HG02798 (cell line): Measurements from ENCODE around the gene FAM98B.

Experiments used
- ATAC-seq: cut with Tn5 transposase; IDR thresholded peaks from one replicate; pipeline ENCODE4 v1.9.1; 2021; ENCODE audit warnings: mild to moderate bottlenecking; ENCODE audit not compliant: unreplicated experiment, poor library complexity

Gene FAM98B

DNA sequence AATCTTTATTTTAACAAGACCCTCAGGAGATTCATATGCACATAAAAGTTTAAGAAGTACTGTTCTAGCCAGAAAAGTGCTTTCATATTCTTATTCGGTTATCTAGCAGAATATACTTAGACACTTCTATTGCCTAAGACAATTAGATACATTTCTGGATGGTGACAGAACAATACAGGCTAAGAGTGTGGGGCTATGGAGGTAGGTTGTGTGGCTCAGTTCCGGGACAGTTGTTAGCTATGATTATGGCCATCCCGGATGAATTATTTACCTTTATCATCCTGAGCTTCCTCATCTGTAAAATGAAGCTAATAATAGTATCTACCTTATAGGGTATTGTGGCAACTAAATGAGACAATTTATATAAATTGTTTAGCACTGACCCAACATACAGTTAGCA, 6.6 kb downstream of the FAM98B start:
- no peak for ATAC-seq

- peak; percentile 65 for ATAC-seq
These were observed 7.3 kb downstream of the FAM98B start for GRCh38 chr15:38461066-38461833.

- ATAC-seq = no peak
These were observed 10.0 kb downstream of the FAM98B start for GRCh38 chr15:38463893-38464292.

DNA sequence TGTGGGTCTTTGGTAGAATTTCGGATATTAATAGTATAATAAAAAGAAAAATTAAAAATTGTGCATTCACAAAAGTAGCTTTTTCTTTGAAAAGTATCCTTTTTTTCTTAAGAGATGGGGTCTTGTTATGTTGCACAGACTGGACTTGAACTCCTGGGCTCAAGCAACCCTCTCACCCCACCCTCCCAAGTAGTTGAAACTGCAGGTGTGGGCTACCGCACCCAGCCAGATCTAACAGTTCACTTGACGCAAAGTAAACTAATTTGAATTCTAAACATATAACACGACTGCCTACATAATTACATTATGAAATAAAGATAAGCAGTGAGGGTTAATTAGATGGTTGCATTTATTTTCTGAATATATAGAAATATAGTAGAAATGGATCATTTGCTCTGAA, 10.7 kb downstream of the FAM98B start:
- ATAC-seq = no peak

DNA sequence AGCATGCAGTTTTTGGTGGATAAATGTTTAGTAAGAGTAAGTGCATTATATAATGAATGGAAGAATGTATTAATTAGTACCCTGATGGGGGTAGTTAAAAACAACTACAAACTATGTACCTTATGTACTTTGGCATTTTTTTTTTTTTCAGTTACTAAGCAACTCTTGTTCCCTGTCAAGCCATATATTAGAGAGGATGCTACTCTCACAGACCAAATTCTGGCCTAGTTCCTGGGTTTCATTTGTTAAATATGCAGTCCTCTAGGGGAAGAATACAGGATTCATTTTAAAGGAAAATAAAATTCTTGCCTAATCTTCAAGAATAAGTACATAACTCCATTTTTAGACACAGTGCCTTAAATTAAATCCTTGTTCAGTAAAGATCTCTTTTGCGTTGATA, 16.9 kb downstream of the FAM98B start:
- no peak for ATAC-seq

- no peak for ATAC-seq
These were observed 18.0 kb downstream of the FAM98B start for GRCh38 chr15:38471974-38472373.

GRCh38 chr15:38474155-38474757, 20.3 kb downstream of the FAM98B start:
- ATAC-seq = peak; percentile 97

GRCh38 chr15:38475361-38475760, 21.4 kb downstream of the FAM98B start:
- ATAC-seq = no peak

GRCh38 chr15:38476120-38476519, 22.2 kb downstream of the FAM98B start:
- no peak for ATAC-seq

DNA sequence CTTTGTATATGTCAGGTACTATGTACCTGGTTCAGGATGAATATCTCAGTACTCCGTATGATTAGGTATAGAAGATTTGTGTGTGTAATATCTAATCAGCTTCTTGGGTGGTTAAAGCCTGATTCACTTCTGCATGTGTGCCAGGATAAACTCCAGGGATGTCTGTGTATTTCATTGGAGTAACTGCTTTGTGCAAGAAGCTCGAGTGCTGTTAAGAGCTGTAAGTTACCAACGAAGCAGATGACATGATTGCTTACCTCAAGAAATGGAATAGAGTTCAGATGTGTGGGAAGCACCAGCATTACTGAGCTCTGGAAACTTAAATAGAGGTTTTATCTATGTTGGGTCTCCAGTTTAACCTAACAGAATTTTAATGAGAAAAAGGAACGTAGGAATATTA, 23.7 kb downstream of the FAM98B start:
- no peak for ATAC-seq

DNA sequence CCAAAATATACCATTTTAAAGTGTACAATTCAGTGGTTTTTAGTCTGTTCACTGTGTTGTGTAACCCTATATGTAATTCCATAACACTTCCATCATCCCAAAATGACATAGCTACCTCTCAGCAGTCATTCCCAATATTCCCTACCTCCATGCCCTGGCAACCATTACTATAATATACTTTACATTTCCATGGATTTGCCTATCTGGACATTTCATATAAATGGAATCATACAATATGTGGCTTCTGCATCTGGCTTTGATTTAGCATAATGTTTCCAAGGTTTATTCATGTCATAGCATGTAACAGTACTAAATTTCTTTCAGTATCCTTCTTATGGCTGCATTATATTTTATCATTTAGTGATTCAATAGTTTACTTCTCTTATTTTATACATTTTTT, 25.3 kb downstream of the FAM98B start:
- no peak for ATAC-seq

DNA sequence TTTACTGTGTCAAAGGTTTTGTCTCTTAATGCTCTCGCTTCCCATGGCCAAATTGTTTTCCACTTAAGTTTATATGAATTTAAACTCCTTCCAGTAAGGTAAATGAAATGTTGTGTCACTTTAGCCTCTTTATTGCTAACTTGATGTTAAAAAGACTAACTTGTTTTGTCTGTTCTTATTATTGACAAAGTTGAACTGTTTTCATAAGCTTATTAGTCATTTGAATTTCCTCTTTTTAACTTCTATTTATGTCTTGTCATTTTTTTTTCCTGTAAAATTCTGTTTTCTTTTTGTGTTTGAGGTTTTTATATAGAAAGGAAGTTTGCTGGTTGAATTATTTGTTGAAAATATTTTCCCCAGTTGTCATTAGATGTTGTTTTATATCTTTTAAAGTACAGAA, 25.8 kb downstream of the FAM98B start:
- no peak for ATAC-seq

GRCh38 chr15:38481113-38481512, 27.2 kb downstream of the FAM98B start:
- ATAC-seq = no peak

DNA sequence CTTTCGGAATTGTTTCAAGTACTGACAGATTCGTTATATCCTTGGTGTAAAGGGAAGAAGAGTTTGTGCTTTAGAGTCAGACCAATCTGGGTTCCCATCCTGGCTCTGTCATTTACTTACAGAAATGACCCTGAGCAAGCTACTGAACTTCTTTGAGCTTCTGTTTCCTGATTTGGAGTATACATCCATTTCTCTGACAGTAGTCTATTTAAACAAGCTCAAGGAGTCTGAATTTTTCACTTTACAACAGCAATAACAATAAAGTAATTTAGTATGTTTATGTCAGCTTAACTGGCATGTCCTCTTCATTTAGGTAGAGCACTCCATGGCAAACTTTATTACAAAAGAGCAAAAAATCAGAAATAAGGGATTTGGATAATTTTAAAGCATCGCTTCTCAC, 27.8 kb downstream of the FAM98B start:
- ATAC-seq = no peak

DNA sequence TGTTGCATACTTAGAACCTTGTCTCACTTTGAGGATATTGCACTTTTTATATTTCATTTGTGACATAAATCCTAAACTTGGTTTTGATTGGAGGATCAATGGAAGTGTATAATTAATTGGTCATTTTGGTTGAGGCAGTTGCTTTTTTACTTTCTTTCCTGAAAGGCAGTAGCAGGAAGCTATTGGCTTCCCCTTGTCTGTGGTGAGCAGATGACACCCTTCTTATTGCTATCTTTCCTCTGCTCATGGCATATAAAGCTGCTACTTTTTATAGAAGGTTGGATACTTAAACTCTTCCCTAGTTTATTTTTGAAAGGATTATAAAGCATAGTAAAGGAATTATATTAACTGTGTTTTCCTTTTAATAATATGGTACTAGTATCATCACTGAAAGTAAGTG, 28.6 kb downstream of the FAM98B start:
- no peak for ATAC-seq

DNA sequence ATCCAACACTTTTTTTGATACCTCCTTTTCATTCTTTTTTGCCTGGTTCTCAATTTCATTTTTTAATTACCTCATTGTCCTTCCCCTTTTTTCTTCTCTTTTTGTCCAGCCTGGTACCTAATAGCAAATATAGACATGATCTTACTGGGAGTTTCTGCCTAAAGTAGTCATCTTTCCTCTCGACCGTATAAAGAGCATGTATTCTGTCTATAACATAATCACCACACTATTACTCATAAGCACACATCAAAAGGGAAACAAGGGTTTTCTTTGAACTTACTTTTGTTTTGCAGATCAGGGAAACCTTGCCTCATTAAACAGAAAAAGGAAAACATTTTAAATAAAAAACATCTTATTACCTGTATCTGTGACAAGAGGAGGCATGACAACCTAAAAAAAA, 33.0 kb downstream of the FAM98B start:
- ATAC-seq = no peak

- no peak for ATAC-seq
These were observed 33.5 kb downstream of the FAM98B start for GRCh38 chr15:38487378-38487777.

GRCh38 chr15:38490242-38490922, 36.5 kb downstream of the FAM98B start:
- no peak for ATAC-seq

GRCh38 chr15:38496151-38496550, 42.2 kb downstream of the FAM98B start:
- ATAC-seq = no peak

GRCh38 chr15:38499651-38500050, 45.7 kb downstream of the FAM98B start:
- no peak for ATAC-seq

GRCh38 chr15:38503496-38503895, 49.6 kb downstream of the FAM98B start:
- ATAC-seq = no peak
